Measurements from ENCODE around the gene RGS7.
"Not testable (repeated sequence)": the region's sequence is repeated elsewhere in the genome, so short reads cannot be mapped to it uniquely, and the experiment has no call there.

The RGS7 gene

GRCh38 chr1:240821925-240822324 is 535.1 kb downstream of the RGS7 start:
- no peak for DNase-seq

DNA sequence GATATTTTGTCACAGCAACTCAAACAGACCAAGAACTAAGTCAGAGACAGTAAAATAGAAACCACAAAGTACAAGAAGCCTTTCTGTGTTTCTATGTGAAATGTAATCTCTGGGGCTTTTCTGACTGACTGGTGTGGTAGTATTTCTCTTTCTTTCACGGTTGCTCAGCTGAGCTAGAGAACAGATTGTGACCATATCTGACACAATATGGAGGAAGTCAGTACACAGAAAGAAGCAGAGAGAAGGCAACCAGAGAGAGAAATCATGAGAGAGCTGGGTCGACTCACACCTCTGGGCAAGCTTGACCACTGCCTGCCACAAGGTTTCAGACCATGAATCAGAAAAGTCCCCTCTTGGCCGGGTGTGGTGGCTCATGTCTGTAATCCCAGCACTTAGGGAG is 536.2 kb downstream of the RGS7 start:
- DNase-seq = no peak

DNA sequence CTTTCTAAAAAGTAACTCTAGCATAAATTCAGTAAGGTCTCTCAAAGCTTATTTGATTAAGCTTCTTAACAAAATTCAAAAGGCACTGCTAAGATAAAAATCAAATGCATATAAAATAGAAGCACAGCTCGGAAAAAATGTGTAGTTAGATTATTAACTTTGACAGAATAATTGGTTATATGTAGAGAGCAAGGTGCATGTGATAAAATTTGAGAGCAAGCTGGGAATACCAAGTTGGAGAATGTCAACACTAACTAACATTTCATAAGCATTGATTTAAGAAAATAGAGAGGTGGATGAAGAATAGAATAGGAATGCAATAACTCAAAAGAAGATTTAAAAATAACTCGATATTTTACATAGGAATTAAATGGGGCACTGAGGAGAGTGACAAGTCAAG is 540.5 kb downstream of the RGS7 start:
- DNase-seq = no peak

DNA sequence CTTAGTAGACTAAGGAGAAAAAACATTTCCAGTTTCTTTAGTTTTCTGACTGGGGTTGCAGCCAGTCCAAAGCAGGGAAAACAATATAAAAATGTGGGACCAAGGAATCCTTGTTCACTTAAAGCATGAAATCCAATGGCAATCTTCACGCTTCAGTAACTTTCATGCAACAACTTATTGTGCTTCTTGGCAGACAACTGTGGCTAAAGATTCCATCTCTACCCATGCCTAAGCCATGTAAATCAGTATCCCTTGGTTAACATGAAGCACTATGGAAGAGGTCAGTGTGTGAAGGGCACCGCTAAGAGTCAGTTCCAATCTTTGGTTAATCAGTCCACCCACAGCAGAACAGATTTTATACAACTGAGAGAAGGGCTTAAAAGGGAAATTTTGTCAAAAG is 543.3 kb downstream of the RGS7 start:
- no peak for DNase-seq

GRCh38 chr1:240811256-240811655 is 545.7 kb downstream of the RGS7 start:
- no peak for DNase-seq

DNA sequence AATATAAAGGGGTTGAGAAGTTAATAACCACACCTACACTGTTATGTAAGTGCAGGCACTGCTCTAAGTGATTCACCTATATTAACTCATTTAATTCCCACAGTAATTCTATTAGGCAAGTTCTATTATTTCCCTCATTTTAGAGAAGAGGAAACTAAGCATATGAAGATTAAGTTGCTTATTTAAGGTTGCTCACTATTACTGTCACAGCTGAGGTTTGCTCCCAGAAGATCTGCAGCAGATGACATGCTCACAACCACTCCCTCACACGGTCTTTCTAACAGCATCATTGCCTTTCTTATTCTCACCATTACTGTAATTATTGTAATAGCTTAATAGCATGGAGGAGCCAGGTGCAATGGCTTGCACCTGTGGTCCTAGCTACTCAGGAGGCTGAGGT is 548.6 kb downstream of the RGS7 start:
- DNase-seq = no peak

DNA sequence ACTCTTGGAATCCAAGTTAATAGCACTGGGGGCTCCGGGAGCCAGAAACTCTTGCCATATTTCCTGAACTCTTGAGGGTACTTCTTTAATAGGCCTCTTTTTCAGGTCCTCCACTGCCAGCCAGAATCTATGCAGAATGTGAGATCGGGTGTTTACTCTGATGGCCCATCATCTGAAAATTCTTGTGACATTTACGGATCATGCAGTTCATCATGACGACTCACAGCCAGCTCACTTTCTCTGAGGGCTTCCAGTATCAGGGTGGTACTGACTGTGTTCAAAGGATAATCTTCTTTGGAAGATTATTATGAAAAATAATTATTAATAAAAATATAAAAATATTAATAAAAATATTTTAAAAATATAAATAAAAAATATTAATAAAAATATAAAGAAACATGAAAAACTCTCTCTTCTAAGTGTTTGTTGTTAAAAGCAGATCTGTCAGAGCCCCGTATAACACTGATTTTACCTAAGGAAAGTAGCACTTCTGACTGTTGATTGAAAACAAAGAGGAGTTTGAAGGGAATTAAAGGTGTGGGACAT is 550.7 kb downstream of the RGS7 start:
- DNase-seq = no peak

GRCh38 chr1:240804475-240804874 is 552.5 kb downstream of the RGS7 start:
- DNase-seq = no peak

- DNase-seq = no peak
These were observed 553.9 kb downstream of the RGS7 start for GRCh38 chr1:240803151-240803550.

GRCh38 chr1:240802271-240802670 is 554.7 kb downstream of the RGS7 start:
- no peak for DNase-seq

DNA sequence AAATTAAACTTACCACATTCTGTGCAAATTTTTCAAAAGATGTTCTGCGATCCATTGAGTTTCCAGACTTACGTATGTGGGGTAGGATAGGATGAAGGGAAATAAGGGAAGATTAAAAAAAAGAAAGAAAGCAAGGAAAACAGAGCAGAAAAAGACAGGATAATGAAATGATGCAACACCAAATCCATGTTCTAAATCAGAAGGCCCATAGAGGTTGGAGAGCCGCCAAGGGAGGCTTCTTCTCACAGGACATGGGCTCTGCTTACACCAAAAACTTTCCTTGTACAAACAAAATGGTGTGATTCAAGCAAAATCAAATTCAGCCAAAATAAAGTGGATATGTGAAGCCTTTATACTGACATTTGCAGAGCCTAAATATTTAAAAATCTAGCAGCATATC is 555.6 kb downstream of the RGS7 start:
- no peak for DNase-seq

DNA sequence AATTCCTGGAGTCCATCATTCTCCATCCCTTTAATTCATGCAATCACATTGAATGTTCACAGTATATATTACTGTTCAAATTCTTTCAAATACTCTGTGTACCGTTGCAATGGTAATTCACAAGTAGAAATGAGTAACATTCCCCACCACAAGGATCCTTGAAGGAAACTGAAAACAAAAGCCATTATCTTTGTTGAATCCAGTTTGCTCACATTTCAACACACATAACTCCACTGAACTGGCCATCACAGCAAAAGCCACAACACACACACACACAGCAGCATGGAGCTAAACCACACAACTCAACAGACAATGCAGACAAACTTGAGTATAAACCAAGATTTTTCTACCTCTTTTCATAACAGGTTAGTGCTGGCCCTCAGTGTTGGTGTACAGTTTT is 556.7 kb downstream of the RGS7 start:
- DNase-seq = no peak

DNA sequence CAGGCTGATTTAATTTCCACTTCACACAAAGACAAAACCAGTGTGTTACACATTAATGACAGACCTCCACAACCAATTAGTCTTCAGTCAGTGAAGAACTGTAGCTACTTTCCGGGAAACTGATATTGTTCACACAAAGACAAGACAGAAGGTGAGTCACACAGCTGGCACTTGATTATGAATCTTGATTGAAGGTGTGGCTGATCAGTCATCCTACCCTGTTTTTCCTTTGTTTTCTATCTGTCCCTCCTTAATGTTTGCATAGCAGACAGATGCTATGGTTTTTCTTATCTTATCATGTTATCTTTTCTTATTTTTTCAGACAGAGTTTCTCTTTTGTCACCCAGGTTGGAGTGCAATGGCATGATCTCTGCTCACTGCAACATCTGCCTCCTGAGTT is 560.0 kb downstream of the RGS7 start:
- no peak for DNase-seq

GRCh38 chr1:240794046-240794843 is 562.8 kb downstream of the RGS7 start:
- no peak for DNase-seq

DNA sequence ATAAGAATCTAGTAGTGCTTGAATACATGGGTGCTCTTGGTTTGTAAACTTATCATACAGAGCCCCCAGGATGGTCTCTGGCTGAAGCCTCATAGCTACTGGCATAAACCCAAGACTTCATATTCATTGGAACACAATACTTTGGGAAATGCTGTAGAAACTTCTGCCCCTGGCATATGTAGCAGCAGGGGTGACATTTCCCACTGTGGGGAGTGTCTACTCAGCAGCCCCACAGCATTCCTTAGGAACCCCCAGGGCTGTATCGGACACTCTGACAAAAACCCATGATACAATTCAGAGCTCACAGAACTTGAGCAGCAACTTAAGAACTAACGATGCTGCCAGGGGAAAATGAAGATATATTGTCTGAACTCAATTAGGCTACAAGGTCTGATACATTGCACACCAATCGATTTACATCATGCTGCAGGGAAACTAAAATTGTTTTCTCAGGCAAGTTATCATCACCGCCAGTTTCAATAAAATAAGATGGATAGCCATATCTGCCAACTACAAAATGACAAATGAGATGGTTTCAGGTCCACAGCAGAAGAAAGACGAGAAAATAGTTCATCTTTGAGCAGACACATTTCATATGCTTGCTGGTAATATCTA is 564.0 kb downstream of the RGS7 start:
- no peak for DNase-seq

GRCh38 chr1:240790856-240791255 is 566.1 kb downstream of the RGS7 start:
- DNase-seq = no peak

- DNase-seq = no peak
These were observed 570.1 kb downstream of the RGS7 start for GRCh38 chr1:240786880-240787279.

DNA sequence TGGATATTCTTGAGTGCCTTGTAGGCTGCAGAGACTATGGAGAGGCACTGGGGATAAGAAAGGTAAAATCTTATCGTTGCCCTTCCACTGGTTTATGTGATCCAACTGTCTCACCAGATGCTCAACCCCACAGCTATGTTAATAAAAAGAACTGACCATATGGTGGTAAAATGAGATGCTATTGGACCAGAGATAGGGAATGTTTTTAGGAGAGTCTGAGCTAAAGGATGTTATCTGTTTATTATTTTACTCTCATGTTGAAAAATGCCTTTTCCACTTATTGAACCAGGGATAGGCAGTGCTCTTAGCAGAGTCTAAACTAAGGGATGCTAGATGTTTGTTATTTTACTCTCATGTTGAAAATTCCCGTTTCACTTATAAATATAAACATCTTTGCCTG is 572.2 kb downstream of the RGS7 start:
- no peak for DNase-seq

DNA sequence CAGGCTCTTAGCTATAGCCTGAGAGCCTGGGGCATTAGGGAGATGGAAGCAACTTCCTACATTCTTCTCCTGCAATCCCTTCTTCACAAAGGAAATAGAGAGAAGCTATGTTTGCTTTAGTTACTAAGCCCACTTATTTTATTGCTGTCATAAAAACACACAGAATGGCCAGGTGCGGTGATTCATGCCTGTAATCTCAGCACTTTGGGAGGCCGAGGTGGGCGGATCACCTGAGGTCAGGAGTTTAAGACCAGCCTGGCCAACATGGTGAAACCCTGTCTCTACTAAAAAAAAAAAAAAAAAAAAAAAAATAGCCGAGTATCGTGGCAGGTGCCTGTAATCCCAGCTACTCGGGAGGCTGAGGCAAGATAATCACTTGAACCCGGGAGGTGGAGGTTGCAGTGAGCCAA is 573.3 kb downstream of the RGS7 start:
- not testable (repeated sequence) for DNase-seq

DNA sequence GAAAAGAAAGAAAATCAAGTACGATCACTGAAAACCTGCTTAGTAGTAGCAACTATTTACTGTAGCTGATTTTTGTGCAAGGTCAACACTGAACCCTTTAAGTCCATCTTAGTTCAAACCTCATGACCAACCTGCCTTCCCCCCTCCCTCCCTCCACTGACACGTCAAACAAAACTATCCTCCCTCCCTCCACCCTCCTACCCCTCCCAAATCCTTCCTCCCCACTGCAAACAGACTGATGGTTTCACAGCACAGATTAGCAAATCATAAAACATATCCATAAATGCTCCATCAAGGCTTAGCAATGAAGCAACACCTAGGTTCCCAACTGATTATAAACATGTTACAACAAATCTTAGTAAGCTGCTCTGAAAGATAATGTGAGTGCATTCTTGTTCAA is 580.8 kb downstream of the RGS7 start:
- DNase-seq = no peak

DNA sequence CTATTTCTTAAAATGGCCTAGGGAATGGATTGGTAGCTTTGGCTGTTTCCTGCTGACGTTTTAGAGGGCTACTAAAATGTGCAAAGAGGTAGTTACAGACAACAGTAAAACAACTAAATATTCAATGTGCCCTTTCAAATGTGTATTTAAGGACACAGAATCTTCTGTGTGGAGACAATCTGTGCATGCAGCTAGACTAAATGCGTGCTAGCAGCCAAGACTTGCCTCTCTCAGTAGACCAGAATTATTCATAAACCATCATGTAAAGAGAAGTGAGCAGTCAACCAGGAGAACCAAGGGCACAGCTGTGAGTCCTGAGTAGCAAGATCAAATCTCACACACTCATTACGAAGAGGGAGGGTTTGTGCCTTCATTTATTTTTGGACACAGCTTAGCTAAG is 584.9 kb downstream of the RGS7 start:
- DNase-seq = no peak

GRCh38 chr1:240771450-240771849 is 585.6 kb downstream of the RGS7 start:
- DNase-seq = no peak

GRCh38 chr1:240768979-240769378 is 588.0 kb downstream of the RGS7 start:
- DNase-seq = no peak

- no peak for DNase-seq
These were observed 590.2 kb downstream of the RGS7 start for GRCh38 chr1:240766831-240767230.

All from activated naive CD4-positive, alpha-beta T cell treated with anti-CD3 and anti-CD28 coated beads, Interleukin-2, amount 50 U/mL, for 16 hours (primary cell).